ENCODE results near the gene ZSWIM6.

GRCh38 chr5:61298580-61298979 is 33.5 kb upstream of the ZSWIM6 start:
- TF ChIP-seq CTCF (IDR thresholded peaks at IDR 0.05; ENCODE audit: low read length) (no peak), EZH2 (optimal IDR thresholded peaks at IDR 0.05; ENCODE audit: low read depth, low read length) (no peak)
